ENCODE data around the gene FAHD2B.
"Not testable (repeated sequence)": the region's sequence is repeated elsewhere in the genome, so short reads cannot be mapped to it uniquely, and the experiment has no call there.

The FAHD2B gene, protein sequence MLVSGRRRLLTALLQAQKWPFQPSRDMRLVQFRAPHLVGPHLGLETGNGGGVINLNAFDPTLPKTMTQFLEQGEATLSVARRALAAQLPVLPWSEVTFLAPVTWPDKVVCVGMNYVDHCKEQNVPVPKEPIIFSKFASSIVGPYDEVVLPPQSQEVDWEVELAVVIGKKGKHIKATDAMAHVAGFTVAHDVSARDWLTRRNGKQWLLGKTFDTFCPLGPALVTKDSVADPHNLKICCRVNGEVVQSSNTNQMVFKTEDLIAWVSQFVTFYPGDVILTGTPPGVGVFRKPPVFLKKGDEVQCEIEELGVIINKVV

GRCh38 chr2:97094772-97095611 is at the start of gene FAHD2B:
TSS of gene FAHD2B (minus strand) at chr2:97094882. CDS start at chr2:97091706, 3,176 bp downstream.
- H3K9me3 Mint-ChIP-seq, H3K4me1 Mint-ChIP-seq, H3K36me3 Mint-ChIP-seq: not testable (repeated sequence)
- peak within 1 kb of the TSS; percentile 86 for H3K27ac Mint-ChIP-seq
- ATAC-seq, result peak; percentile 97
- DNase-seq (ENCODE audit: low spot score in 2 of 2), result peak; percentile 58 to 81
- H3K4me3 Mint-ChIP-seq, result peak within 1 kb of the TSS; percentile 70

DNA sequence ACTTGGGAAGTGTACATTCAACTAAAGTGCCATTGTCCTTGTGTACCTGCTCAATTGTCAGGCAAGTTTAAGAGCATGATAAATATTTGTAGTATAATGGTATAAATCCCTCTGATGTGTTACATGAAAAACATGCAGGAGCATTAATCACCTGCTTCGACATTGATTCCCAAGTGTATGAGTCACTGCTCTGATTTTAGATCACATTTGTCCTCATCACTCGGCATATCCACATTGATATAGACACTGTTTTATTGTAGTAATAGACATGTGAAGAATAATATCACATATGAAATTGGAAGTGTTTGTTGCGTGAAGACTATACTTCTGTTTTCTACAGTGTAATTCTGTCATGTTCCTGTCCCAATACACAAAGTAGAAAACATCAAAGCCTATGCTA is 49.3 kb upstream of the FAHD2B start:
- ATAC-seq; H3K27ac Mint-ChIP-seq; H3K4me1 Mint-ChIP-seq; H3K9me3 Mint-ChIP-seq; DNase-seq (ENCODE audit: low spot score in 2 of 2); H3K4me3 Mint-ChIP-seq: not testable (repeated sequence)
- peaks cover 30% of the 10 kb centered on the region for H3K36me3 Mint-ChIP-seq

- ATAC-seq; DNase-seq (ENCODE audit: low spot score in 2 of 2); H3K9me3 Mint-ChIP-seq: not testable (repeated sequence)
Measured at GRCh38 chr2:97129090-97129489, 34.4 kb upstream of the FAHD2B start.

GRCh38 chr2:97113882-97114255 is 19.2 kb upstream of the FAHD2B start:
- not testable (repeated sequence) for ATAC-seq

More at GRCh38 chr2:97129090-97129489, 34.4 kb upstream of the FAHD2B start:
- H3K4me1 Mint-ChIP-seq, H3K27ac Mint-ChIP-seq, H3K4me3 Mint-ChIP-seq: not testable (repeated sequence)
- peaks cover 21% of the 10 kb centered on the region for H3K36me3 Mint-ChIP-seq

DNA sequence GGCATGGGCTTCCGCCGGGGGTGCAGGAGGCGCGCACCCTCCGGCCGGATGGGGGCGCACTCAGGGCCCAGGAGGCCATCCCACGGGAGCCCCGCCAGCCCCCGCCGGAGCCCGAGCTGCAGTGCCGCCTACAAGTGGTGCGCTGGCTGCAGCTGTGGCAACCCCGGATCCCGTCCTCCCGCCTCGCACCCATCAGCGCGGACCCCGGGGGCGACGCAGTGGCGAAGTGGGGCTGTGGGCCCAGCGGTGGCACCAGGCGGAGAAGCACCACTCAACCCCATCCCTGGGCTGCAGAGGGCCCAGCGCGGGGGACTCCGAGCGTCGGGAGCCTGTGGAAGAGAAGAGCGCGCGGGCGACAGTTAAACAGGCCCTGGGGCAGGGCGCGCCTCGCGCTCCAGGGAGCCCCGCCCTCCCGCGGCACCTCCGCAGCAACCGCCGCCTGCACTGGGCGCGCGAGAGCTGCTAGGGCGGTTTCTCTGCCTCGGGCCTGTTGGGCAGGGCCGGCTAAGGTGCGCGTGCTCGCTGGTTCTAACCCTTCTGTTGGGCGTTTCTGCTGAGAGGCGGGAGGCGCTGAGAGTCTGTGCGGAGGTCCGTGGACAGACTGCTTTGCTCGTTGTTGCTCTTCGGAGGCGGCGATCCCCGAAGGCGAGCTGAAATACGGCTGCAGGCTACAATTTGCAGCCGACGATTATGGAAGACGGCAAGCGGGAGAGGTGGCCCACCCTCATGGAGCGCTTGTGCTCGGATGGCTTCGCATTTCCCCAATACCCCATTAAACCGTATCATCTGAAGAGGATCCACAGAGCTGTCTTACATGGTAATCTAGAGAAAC is 18.6 kb upstream of the FAHD2B start, which contains the start of gene ANKRD36:
ANKRD36 (plus strand) TSS at position 104 of the 832 bp plus-strand sequence; CDS start at position 691, 587 bp downstream.
- ATAC-seq, result peak; percentile 95
- not testable (repeated sequence) for H3K36me3 Mint-ChIP-seq, H3K4me1 Mint-ChIP-seq, H3K9me3 Mint-ChIP-seq
- peak within 1 kb of the TSS; percentile 98 for H3K4me3 Mint-ChIP-seq
- DNase-seq (ENCODE audit: low spot score in 2 of 2), result peak; percentile 83 to 94
- H3K27ac Mint-ChIP-seq, result peak within 1 kb of the TSS; percentile 98

More at GRCh38 chr2:97113882-97114255, 19.2 kb upstream of the FAHD2B start:
- peak overlapping the region; percentile 98 for H3K4me3 Mint-ChIP-seq
- not testable (repeated sequence) for DNase-seq (ENCODE audit: low spot score in 2 of 2); H3K9me3 Mint-ChIP-seq; H3K4me1 Mint-ChIP-seq; H3K36me3 Mint-ChIP-seq
- H3K27ac Mint-ChIP-seq, result peak overlapping the region; percentile 98

- ATAC-seq, result peak; percentile 72
- H3K4me1 Mint-ChIP-seq, H3K9me3 Mint-ChIP-seq, H3K36me3 Mint-ChIP-seq: not testable (repeated sequence)
- peak overlapping the region; percentile 98 for H3K4me3 Mint-ChIP-seq
- DNase-seq (ENCODE audit: low spot score in 2 of 2), result peak; percentile 42 to 76
- H3K27ac Mint-ChIP-seq, result peak overlapping the region; percentile 98
Measured at GRCh38 chr2:97112320-97113049, 17.8 kb upstream of the FAHD2B start.

- not testable (repeated sequence) for H3K36me3 Mint-ChIP-seq; H3K4me1 Mint-ChIP-seq; H3K4me3 Mint-ChIP-seq; H3K27ac Mint-ChIP-seq; ATAC-seq; H3K9me3 Mint-ChIP-seq; DNase-seq (ENCODE audit: low spot score in 2 of 2)
Measured at GRCh38 chr2:97111246-97111645, 16.6 kb upstream of the FAHD2B start.

- not testable (repeated sequence) for H3K4me1 Mint-ChIP-seq; ATAC-seq; H3K27ac Mint-ChIP-seq; DNase-seq (ENCODE audit: low spot score in 2 of 2); H3K4me3 Mint-ChIP-seq; H3K9me3 Mint-ChIP-seq; H3K36me3 Mint-ChIP-seq
Measured at GRCh38 chr2:97106878-97107277, 12.2 kb upstream of the FAHD2B start.

DNA sequence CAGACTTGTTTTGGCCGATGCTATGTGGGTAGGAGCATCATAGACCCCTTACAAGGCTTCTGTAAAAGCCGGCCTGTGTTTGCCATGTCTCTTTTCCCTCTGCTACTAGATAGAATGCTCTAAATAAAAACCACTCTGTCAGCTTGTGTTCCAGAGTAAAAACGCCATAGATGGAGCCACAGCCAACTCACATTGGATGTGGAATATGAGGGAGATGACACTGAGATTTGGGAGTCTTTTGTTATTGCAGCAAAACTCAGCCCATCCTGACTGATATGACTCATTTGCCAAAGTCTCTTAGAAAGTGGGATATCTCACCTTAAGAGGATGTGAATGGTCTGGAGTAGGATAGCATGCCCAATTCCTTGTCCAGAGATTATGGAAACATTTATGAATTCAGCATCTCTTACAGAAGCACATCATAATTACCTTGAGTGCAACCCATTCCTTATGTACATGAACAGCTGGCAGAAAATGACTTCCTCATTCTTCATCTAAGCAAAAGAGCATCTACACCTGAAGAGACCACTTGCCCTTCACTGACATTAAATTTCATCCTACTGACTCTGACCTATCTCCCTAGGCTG is 4.2 kb upstream of the FAHD2B start:
- ATAC-seq; H3K4me3 Mint-ChIP-seq; H3K4me1 Mint-ChIP-seq; H3K27ac Mint-ChIP-seq; DNase-seq (ENCODE audit: low spot score in 2 of 2); H3K9me3 Mint-ChIP-seq; H3K36me3 Mint-ChIP-seq: not testable (repeated sequence)

- Mint-ChIP-seq H3K4me1 (peaks cover 6% of the 10 kb centered on the region), H3K4me3 (peak overlapping the region; percentile 70), H3K9me3 (no peaks in the 10 kb centered on the region), H3K27ac (peak overlapping the region; percentile 86), H3K36me3 (no peaks in the 10 kb centered on the region)
- no peak for DNase-seq (ENCODE audit: low spot score in 2 of 2)
- no peak for ATAC-seq
Measured at GRCh38 chr2:97095661-97096060, 979 bp upstream of the FAHD2B start.

DNA sequence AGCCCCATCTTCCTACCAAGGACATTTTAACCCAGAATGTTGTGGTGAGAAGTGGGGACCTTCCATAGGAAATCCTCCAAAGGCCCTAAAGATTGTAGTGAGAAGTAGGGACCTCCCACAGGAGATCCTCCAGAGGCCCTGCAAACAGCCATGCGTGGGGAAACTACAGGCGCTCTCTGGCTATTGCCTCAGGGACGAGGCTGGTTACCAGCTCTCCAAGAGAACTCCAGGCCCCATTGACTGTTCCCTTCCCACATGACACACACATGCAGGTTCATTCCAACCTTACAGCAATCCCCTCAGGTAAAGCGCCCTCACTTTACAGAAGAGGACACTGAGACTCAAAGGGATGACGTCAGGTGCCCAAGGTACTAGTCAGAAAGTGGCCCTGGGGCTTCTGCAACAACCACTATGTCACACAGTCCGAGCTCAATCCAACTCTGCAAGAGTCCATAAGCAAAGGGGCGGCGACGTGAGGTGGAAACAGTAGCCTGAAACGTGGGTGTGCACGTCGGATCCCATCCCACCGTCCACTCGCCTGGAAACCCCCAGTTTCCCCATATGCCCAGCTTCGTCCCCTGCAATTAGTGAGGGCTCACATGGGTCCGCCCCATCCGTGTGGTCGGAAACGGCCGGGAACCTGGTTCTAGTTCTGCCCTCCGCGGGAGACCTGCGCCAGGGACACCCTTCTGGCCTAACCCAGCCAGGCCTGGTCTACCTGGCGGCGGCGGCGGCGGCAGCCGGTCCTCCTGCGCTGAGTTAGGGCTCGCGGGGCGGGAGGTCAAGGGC is 505 bp downstream of the FAHD2B start:
- H3K4me1 Mint-ChIP-seq; H3K9me3 Mint-ChIP-seq; H3K27ac Mint-ChIP-seq; H3K36me3 Mint-ChIP-seq; DNase-seq (ENCODE audit: low spot score in 2 of 2): not testable (repeated sequence)
- peak; percentile 55 for ATAC-seq
- H3K4me3 Mint-ChIP-seq, result peak overlapping the region; percentile 30

- not testable (repeated sequence) for ATAC-seq; H3K27ac Mint-ChIP-seq; H3K36me3 Mint-ChIP-seq; H3K9me3 Mint-ChIP-seq; H3K4me3 Mint-ChIP-seq; H3K4me1 Mint-ChIP-seq; DNase-seq (ENCODE audit: low spot score in 2 of 2)
Measured at GRCh38 chr2:97092946-97093345, 1.7 kb downstream of the FAHD2B start.

- not testable (repeated sequence) for DNase-seq (ENCODE audit: low spot score in 2 of 2); H3K9me3 Mint-ChIP-seq; H3K4me3 Mint-ChIP-seq; H3K36me3 Mint-ChIP-seq; ATAC-seq; H3K27ac Mint-ChIP-seq; H3K4me1 Mint-ChIP-seq
Measured at GRCh38 chr2:97088706-97089105, 6.0 kb downstream of the FAHD2B start.

- H3K4me1 Mint-ChIP-seq; H3K36me3 Mint-ChIP-seq; H3K4me3 Mint-ChIP-seq; H3K27ac Mint-ChIP-seq; H3K9me3 Mint-ChIP-seq; DNase-seq (ENCODE audit: low spot score in 2 of 2): not testable (repeated sequence)
- ATAC-seq, result peak; percentile 80
Measured at GRCh38 chr2:97085093-97085492, 9.6 kb downstream of the FAHD2B start.
